NT2/D1 (cell line): Measurements from ENCODE around the gene ZP2.

Source experiments
- SUZ12 ChIP-seq: IDR thresholded peaks from 2 replicates; pipeline ENCODE4 v1.6.1; 2011; ENCODE audit not compliant: insufficient read length, insufficient read depth; ENCODE audit errors: extremely low read depth
- YY1 ChIP-seq: IDR thresholded peaks from 2 replicates; pipeline ENCODE4 v1.6.1; 2011; ENCODE audit not compliant: insufficient read length, insufficient read depth
- ZNF274 ChIP-seq: IDR thresholded peaks from 2 replicates; pipeline ENCODE4 v1.6.1; 2011; ENCODE audit warnings: mild to moderate bottlenecking, low read depth, low read length

DNA sequence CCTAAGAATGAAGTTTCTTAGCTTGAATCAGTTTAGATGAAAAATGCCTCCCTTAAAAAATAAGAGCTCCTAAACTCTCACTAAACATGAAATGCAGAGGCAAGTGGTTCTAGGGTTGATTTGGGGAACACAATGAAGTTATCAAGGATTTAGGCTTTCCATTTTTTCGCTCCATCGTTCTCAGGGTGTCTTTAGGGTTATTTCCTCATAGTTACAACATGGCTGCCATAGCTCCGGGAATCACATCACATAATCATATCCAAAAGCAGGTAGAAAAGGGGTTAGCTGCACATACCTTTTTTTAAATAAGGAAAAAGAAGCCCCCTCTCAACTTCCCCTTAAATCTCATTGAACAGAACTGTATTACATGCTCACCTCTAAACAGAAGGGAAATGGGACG lies 21.4 kb downstream of the ZP2 start:
- TF ChIP-seq YY1 = no peak
- no peak for TF ChIP-seq SUZ12
- TF ChIP-seq ZNF274 = no peak
